ENCODE measurements around the gene MAGI3. TPM values are rescaled to one million over a fixed set of nuclear protein-coding genes. Genes with fewer than 3 reads are reported as not detected.
"Not testable (repeated sequence)": the region's sequence is repeated elsewhere in the genome, so short reads cannot be mapped to it uniquely, and the experiment has no call there.

The MAGI3 gene
- total RNA-seq, 1 donor from 2014 or later = 5.4 TPM

DNA sequence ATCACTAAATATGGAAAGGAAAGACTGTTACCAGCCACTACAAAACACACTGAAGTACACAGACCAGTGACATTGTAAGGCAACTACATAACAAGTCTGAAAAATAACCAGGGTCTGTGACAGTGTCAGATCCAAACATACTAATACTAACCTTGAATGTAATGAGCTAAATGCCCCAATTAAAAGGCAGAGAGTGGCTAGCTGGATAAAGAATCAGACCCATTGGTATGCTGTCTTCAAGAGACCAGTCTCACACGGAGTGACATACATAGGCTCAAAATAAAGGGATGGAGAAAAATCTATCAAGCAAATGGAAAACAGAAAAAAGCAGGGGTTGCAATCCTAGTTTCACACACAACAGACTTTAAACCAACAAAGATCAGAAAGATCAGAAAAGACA, 100.1 kb downstream of the MAGI3 start:
- TF ChIP-seq CTCF (IDR thresholded peaks at IDR 0.05; ENCODE audit: borderline replicate concordance) = no peak
- H3K36me3 ChIP-seq = no peaks in the 10 kb centered on the region
- no peak overlapping the region for H3K4me3 ChIP-seq
- intact Hi-C loops (cut with micrococcal nuclease) = no loop called here
- DNase-seq = no peak
- peaks cover 66% of the 10 kb centered on the region for H3K9me3 ChIP-seq (replicated peaks)
- no peaks in the 10 kb centered on the region for H3K4me1 ChIP-seq
- no peak overlapping the region for H3K27ac ChIP-seq (replicated peaks)
- no peaks in the 10 kb centered on the region for H3K27me3 ChIP-seq (ENCODE audit: low read depth)

GRCh38 chr1:113493533-113493932, 103.2 kb downstream of the MAGI3 start:
- DNase-seq = no peak
- Histone ChIP-seq H3K9me3 (replicated peaks) (peaks cover 54% of the 10 kb centered on the region), H3K4me3 (no peak overlapping the region), H3K36me3 (no peaks in the 10 kb centered on the region), H3K4me1 (no peaks in the 10 kb centered on the region), H3K27me3 (ENCODE audit: low read depth) (no peaks in the 10 kb centered on the region), H3K27ac (replicated peaks) (no peak overlapping the region)
- intact Hi-C loops (cut with micrococcal nuclease) = no loop called here
- TF ChIP-seq CTCF (IDR thresholded peaks at IDR 0.05; ENCODE audit: borderline replicate concordance) = no peak

GRCh38 chr1:113505357-113505756, 115.0 kb downstream of the MAGI3 start:
- Histone ChIP-seq H3K4me3 (no peak overlapping the region), H3K27ac (replicated peaks) (no peak overlapping the region), H3K36me3 (no peaks in the 10 kb centered on the region), H3K9me3 (replicated peaks) (peaks cover 16% of the 10 kb centered on the region), H3K27me3 (ENCODE audit: low read depth) (no peaks in the 10 kb centered on the region), H3K4me1 (no peaks in the 10 kb centered on the region)
- DNase-seq = no peak
- TF ChIP-seq CTCF (IDR thresholded peaks at IDR 0.05; ENCODE audit: borderline replicate concordance) = no peak
- intact Hi-C loops (cut with micrococcal nuclease) = no loop called here

DNA sequence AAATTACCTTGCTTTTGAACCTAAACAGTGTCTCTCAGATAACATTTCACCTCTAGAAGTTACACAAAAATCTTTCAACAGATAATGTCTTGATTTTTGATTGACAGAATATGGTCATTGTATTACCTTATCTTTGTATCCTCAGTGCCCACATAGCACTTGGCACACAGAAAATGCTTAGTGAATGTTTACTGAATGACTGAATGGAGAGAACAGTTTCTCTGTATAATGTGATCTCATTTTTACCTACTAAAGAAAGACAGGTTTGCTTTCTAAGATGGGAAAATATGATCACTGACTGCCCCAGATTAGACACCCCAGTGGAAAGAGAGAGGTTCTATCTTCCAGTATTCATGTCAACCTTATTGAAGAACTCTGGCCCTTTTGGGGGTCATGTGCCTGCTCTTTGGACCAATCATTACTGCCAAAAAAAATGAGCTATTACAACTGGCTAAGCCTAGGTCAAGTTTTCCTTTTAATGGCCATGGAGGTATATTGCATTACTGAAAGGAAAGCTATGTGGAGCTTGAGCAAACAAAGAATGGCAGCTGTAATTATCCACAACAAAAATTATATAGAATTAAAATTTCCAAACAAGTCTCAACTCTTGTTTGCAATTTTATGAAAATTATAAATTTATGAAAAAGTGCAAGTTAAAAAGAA, 117.4 kb downstream of the MAGI3 start:
- Histone ChIP-seq H3K27me3 (ENCODE audit: low read depth) (no peaks in the 10 kb centered on the region), H3K9me3 (replicated peaks) (peaks cover 36% of the 10 kb centered on the region), H3K27ac (replicated peaks) (no peak overlapping the region), H3K36me3 (no peaks in the 10 kb centered on the region), H3K4me1 (no peaks in the 10 kb centered on the region), H3K4me3 (no peak overlapping the region)
- intact Hi-C loops (cut with micrococcal nuclease) = no loop called here
- no peak for DNase-seq
- no peak for TF ChIP-seq CTCF (IDR thresholded peaks at IDR 0.05; ENCODE audit: borderline replicate concordance)

GRCh38 chr1:113508364-113509164, 118.2 kb downstream of the MAGI3 start:
- H3K36me3 ChIP-seq = no peaks in the 10 kb centered on the region
- no peak overlapping the region for H3K27ac ChIP-seq (replicated peaks)
- H3K27me3 ChIP-seq (ENCODE audit: low read depth) = no peaks in the 10 kb centered on the region
- DNase-seq = no peak
- H3K4me1 ChIP-seq = no peaks in the 10 kb centered on the region
- H3K4me3 ChIP-seq = no peak overlapping the region
- peaks cover 39% of the 10 kb centered on the region for H3K9me3 ChIP-seq (replicated peaks)
- no peak for TF ChIP-seq CTCF (IDR thresholded peaks at IDR 0.05; ENCODE audit: borderline replicate concordance)
- intact Hi-C loops (cut with micrococcal nuclease) = no loop called here

DNA sequence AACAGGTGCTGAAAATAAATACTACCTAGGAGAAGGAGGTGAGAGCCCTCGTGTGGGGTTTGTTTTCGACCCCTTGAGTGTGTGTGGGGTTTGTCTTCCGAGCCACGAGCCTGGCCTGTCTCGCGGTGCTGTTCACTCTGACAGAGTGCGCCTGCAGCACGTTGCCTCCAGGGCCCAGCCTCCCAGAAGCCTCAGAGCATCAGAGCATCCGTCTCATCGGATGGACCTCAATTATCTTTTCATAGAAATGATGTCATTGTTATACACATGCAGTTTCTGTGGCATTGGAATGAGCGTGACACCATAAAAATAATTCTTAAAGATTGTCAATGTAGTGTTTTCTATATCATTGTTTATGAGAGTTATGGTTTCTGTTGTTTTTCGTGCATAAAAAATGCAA, 119.5 kb downstream of the MAGI3 start:
- H3K4me3 ChIP-seq; DNase-seq; H3K27ac ChIP-seq (replicated peaks); intact Hi-C loops (cut with micrococcal nuclease); H3K36me3 ChIP-seq; H3K4me1 ChIP-seq; H3K27me3 ChIP-seq (ENCODE audit: low read depth): not testable (repeated sequence)
- peaks cover 40% of the 10 kb centered on the region for H3K9me3 ChIP-seq (replicated peaks)

All from left ventricle myocardium inferior (tissue), 1 donor.